ENCODE data around the gene MAST2. TPM values are rescaled to one million over a fixed set of nuclear protein-coding genes. Genes with fewer than 3 reads are reported as not detected.

MAST2 gene
- total RNA-seq, 1 experiment from 2014 or later: 36.2 TPM

DNA sequence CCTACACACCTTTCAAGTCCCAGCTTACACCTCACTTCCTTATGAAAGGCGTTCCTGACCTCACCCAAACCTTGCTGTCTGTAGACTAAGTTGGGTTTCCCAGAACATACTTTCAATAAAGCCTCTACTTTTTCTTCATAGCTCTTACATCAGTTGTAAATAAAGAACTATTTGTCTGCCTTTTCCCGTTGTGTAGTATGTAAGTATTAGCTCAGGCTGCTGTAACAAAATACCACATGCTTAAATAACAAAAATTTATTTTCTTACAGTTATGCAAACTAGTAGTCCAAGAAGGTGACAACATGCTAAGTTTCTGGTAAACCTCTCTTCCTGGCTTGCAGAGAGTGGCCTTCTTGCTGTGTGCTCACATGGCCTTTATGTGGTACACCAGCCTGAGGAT, 86.7 kb downstream of the MAST2 start:
- peaks cover 27% of the 10 kb centered on the region for H3K4me1 Mint-ChIP-seq (ENCODE audit: low read depth, unreplicated experiment)
- no peaks in the 10 kb centered on the region for H3K27me3 Mint-ChIP-seq (ENCODE audit: unreplicated experiment)
- DNase-seq: no peak
- peaks cover 6% of the 10 kb centered on the region for H3K36me3 Mint-ChIP-seq (ENCODE audit: insufficient read depth, unreplicated experiment)
- no peak overlapping the region for H3K4me3 Mint-ChIP-seq (ENCODE audit: low read depth, unreplicated experiment)
- peaks cover 3% of the 10 kb centered on the region for H3K9me3 Mint-ChIP-seq (ENCODE audit: low read depth, unreplicated experiment)
- no TSS peak for BruUV-seq (replicated peaks)
- no peak for TF ChIP-seq CTCF (IDR thresholded peaks at IDR 0.05; ENCODE audit: unreplicated experiment)
- intact Hi-C loops (cut with micrococcal nuclease; ENCODE audit: unreplicated experiment): loop anchor here (5.0 kb wide), 1 partner anchor 292 kb away; no protein-coding TSS in a partner anchor
- peak overlapping the region; percentile 28 for H3K27ac Mint-ChIP-seq (ENCODE audit: unreplicated experiment)
- CTCF ChIA-PET: no interaction called here

DNA sequence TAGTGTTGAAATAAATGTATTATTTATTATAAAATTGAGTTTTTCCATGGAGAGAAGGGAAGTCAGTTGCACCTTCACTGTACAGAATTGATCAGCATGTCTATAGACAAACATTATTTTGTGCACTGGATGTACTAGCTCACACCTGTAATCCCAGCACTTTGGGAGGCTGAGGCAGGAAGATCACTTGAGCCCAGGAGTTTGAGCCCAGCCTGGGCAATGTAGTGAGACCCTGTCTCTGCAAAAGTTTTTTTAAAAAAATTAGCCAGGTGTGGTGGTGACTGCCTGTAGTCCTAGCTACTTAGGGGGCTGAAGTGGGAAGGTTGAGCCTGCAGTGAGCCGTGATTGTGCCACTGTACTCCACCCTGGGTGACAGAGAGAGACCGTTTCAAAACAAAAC, 87.7 kb downstream of the MAST2 start:
- no TSS peak for BruUV-seq (replicated peaks)
- no peaks in the 10 kb centered on the region for H3K27me3 Mint-ChIP-seq (ENCODE audit: unreplicated experiment)
- peaks cover 6% of the 10 kb centered on the region for H3K36me3 Mint-ChIP-seq (ENCODE audit: insufficient read depth, unreplicated experiment)
- DNase-seq: no peak
- peaks cover 26% of the 10 kb centered on the region for H3K4me1 Mint-ChIP-seq (ENCODE audit: low read depth, unreplicated experiment)
- peaks cover 3% of the 10 kb centered on the region for H3K9me3 Mint-ChIP-seq (ENCODE audit: low read depth, unreplicated experiment)
- intact Hi-C loops (cut with micrococcal nuclease; ENCODE audit: unreplicated experiment): loop anchor here (5.0 kb wide), 1 partner anchor 291 kb away; no protein-coding TSS in a partner anchor
- TF ChIP-seq CTCF (IDR thresholded peaks at IDR 0.05; ENCODE audit: unreplicated experiment): no peak
- no peak overlapping the region for H3K27ac Mint-ChIP-seq (ENCODE audit: unreplicated experiment)
- no peak overlapping the region for H3K4me3 Mint-ChIP-seq (ENCODE audit: low read depth, unreplicated experiment)
- CTCF ChIA-PET: no interaction called here

GRCh38 chr1:45892068-45892785, 88.8 kb downstream of the MAST2 start:
- no peaks in the 10 kb centered on the region for H3K27me3 Mint-ChIP-seq (ENCODE audit: unreplicated experiment)
- intact Hi-C loops (cut with micrococcal nuclease; ENCODE audit: unreplicated experiment): loop anchor here (5.0 kb wide), 1 partner anchor 290 kb away; no protein-coding TSS in a partner anchor
- H3K36me3 Mint-ChIP-seq (ENCODE audit: insufficient read depth, unreplicated experiment): peaks cover 6% of the 10 kb centered on the region
- CTCF ChIA-PET: no interaction called here
- H3K4me3 Mint-ChIP-seq (ENCODE audit: low read depth, unreplicated experiment): no peak overlapping the region
- H3K27ac Mint-ChIP-seq (ENCODE audit: unreplicated experiment): peak overlapping the region; percentile 91
- H3K9me3 Mint-ChIP-seq (ENCODE audit: low read depth, unreplicated experiment): peaks cover 3% of the 10 kb centered on the region
- H3K4me1 Mint-ChIP-seq (ENCODE audit: low read depth, unreplicated experiment): peaks cover 25% of the 10 kb centered on the region
- no TSS peak for BruUV-seq (replicated peaks)
- DNase-seq: peak; percentile 33
- TF ChIP-seq CTCF (IDR thresholded peaks at IDR 0.05; ENCODE audit: unreplicated experiment): no peak

- CTCF ChIA-PET: no interaction called here
- DNase-seq: no peak
- Mint-ChIP-seq H3K9me3 (ENCODE audit: low read depth, unreplicated experiment) (peaks cover 3% of the 10 kb centered on the region), H3K27ac (ENCODE audit: unreplicated experiment) (no peak overlapping the region), H3K27me3 (ENCODE audit: unreplicated experiment) (no peaks in the 10 kb centered on the region), H3K4me1 (ENCODE audit: low read depth, unreplicated experiment) (peaks cover 17% of the 10 kb centered on the region), H3K4me3 (ENCODE audit: low read depth, unreplicated experiment) (no peak overlapping the region), H3K36me3 (ENCODE audit: insufficient read depth, unreplicated experiment) (peaks cover 6% of the 10 kb centered on the region)
- intact Hi-C loops (cut with micrococcal nuclease; ENCODE audit: unreplicated experiment): loop anchor here (5.0 kb wide), 1 partner anchor 288 kb away; no protein-coding TSS in a partner anchor
- no peak for TF ChIP-seq CTCF (IDR thresholded peaks at IDR 0.05; ENCODE audit: unreplicated experiment)
- no TSS peak for BruUV-seq (replicated peaks)
These were observed 90.9 kb downstream of the MAST2 start for GRCh38 chr1:45894331-45894730.

All from Calu3 (cell line).